AG04449 (cell line): ENCODE results near the gene SPATA19.

ENCODE experiments used
- CTCF ChIA-PET: fragments of 350-600 bp; formaldehyde crosslinking; extraction: SDS; loops from one replicate; lab custom pipeline; 2021; ENCODE audit warnings: antibody characterized with exemption; lab: Yijun Ruan, JAX
- POLR2A ChIA-PET: fragments of 400-600, 350-600 bp; formaldehyde crosslinking; extraction: SDS; loops from one replicate; lab custom pipeline; 2020; ENCODE audit warnings: antibody characterized with exemption, inconsistent platforms; lab: Yijun Ruan, JAX
- DNase-seq: peaks from one replicate; pipeline ENCODE4 v3.0.0-alpha.2; 2010; ENCODE audit warnings: low read depth, low spot score
- H3K4me3 ChIP-seq: 2 replicates; pipeline ENCODE4 v1.5.1; 2011; ENCODE audit warnings: low read depth, mild to moderate bottlenecking, control low read depth, low read length
- TF ChIP-seq, protein P1 (sequence below): IDR thresholded peaks from one replicate; pipeline ENCODE4 v1.5.1; 2011; ENCODE audit warnings: mild to moderate bottlenecking, moderate library complexity, low read length, control low read depth, inconsistent platforms; ENCODE audit not compliant: insufficient read depth; ENCODE audit errors: missing control alignments

The SPATA19 gene

DNA sequence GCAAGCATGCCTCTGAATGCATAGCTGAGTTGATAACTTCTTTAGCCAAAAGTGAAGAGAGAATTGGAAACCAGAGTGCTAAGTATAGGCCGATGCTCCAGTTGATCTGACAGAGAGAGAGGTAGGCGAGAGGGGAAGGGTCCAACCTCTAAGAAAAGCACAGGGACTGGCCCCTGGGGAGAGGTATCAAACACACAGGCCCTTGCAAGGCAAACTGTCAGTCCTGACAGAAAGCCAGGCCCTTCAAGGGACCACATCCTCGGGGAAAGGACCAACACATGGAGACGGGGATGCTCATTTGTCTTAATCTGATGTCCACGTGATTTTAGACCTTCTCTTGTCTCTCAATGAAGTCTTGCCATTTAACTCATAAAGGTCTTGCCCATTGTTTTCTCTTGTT lies 43.9 kb upstream of the SPATA19 start:
- no peak for DNase-seq
- ChIA-PET CTCF (no interaction called here), POLR2A (no interaction called here)
- H3K4me3 ChIP-seq, result no peak overlapping the region
- TF ChIP-seq, protein P1, sequence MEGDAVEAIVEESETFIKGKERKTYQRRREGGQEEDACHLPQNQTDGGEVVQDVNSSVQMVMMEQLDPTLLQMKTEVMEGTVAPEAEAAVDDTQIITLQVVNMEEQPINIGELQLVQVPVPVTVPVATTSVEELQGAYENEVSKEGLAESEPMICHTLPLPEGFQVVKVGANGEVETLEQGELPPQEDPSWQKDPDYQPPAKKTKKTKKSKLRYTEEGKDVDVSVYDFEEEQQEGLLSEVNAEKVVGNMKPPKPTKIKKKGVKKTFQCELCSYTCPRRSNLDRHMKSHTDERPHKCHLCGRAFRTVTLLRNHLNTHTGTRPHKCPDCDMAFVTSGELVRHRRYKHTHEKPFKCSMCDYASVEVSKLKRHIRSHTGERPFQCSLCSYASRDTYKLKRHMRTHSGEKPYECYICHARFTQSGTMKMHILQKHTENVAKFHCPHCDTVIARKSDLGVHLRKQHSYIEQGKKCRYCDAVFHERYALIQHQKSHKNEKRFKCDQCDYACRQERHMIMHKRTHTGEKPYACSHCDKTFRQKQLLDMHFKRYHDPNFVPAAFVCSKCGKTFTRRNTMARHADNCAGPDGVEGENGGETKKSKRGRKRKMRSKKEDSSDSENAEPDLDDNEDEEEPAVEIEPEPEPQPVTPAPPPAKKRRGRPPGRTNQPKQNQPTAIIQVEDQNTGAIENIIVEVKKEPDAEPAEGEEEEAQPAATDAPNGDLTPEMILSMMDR, result no peak

DNA sequence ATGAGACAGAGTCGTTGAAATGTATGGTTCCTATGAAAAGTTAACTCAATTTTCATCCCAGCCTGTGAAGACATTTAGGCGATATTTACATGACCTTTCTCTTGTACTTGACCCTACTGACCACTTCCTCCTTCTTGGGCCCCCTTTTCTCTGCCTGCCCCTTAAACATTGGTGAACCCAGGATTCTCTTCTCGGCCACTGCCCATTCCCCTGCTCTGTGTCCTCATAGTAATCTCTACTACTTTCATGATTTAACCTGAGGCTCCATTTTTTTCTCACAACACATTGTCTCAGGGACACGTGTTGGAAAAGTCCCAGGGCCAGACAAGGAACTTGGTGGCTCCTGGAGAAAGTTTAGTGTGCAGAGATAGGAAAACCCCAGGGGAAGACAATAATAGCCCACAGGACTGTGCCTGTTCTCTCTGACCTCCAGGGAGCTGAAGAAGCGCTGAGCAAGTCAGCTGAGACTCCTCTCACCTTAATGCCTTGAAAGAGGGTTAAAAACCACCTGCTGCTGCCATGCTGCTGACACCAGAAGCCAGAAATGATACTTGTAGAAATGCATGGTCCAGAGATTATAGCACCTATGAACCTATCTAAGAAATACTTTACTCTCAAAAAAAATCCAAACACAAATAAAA lies 42.5 kb upstream of the SPATA19 start:
- DNase-seq, result no peak
- TF ChIP-seq, protein P1, result no peak
- ChIA-PET CTCF (no interaction called here), POLR2A (no interaction called here)
- H3K4me3 ChIP-seq, result no peak overlapping the region

DNA sequence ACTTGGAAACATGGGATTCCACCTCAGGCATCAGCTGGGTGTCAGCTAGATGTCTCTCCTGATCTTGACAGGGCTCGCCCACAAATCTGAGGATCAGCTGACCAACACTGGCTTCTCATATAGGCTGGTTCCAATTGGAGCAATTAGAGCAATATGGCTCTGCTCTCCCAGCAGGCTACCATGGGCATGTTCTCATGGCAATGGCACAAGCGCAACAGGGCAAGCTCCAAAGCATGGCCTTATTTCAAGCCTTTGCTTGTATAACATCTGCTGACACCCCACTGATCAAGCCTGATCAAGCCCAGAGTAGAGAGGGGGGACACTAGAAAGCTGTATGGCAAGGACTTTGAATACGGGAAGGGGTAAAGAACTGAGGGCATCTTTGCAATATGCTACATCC lies 40.7 kb upstream of the SPATA19 start:
- TF ChIP-seq, protein P1, result no peak
- CTCF ChIA-PET, result no interaction called here
- no peak overlapping the region for H3K4me3 ChIP-seq
- no peak for DNase-seq
- POLR2A ChIA-PET, result no interaction called here

DNA sequence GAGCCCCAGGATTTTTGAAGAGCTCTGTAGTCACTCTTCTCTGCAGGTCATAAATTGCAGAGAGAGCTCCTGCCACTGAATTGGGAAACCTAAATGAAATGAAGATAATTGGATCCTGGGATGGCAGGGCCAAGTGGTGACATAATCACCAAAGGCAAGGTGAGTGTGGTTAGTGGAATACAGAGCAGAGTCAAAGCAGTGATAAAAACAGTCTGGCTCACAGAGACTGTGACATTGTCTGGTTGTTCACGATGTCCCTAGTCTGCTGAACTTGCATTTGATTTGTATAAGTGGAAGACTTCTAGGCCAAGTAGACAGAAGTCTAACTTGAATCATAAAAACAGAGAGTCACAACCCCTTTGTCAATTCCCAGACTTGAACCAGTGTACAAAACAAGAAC lies 26.8 kb upstream of the SPATA19 start:
- ChIA-PET POLR2A (no interaction called here), CTCF (no interaction called here)
- TF ChIP-seq, protein P1, result no peak
- H3K4me3 ChIP-seq, result no peak overlapping the region
- DNase-seq, result no peak

DNA sequence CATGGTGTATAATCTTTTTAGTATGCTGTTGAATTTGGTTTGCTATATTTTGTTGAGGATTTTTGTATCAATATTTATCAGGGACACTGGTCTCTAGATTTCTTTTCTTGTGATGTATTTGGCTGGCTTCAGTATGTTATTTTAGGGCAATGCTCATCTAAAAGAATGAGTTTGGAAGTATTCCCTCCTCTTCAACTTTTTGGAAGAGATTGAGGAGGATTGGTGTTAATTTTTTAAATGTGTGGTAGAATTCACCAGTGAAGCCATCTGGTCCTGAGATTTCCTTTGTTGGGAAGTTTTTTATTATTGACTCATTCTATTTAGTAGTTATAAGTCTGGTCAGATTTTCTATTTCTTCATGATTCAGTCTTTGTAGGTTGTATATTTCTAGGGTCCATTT lies 22.1 kb upstream of the SPATA19 start:
- CTCF ChIA-PET, result no interaction called here
- no peak overlapping the region for H3K4me3 ChIP-seq
- no peak for DNase-seq
- POLR2A ChIA-PET, result no interaction called here
- TF ChIP-seq, protein P1, result no peak

DNA sequence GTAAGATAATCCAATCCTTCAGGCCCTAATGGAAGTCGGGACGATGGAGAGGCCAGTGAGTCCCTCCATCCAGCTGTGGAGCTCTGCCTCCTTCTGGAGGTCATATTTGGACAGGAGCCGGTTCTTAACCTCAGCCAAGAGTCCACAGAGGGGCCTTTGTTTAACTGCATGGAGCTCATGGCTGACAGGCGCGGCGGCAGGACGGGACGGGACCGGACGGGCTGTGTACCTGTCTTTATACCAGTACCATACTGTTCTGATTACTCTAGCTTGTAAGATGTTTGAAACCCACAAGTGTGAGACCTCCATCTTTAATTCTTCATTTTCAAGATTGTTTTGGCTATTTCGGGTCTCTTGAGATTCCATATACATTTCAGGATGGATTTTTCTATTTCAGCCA lies 20.2 kb upstream of the SPATA19 start:
- DNase-seq, result no peak
- H3K4me3 ChIP-seq, result no peak overlapping the region
- TF ChIP-seq, protein P1, result no peak
- CTCF ChIA-PET, result no interaction called here
- POLR2A ChIA-PET, result no interaction called here
